GM19438 (cell line): ENCODE measurements around the gene NCOA6.
A peak's percentile ranks its signal among the peaks of the same experiment; 100 is the strongest.
"Not testable (repeated sequence)": the region's sequence is repeated elsewhere in the genome, so short reads cannot be mapped to it uniquely, and the experiment has no call there.

ENCODE experiments used
- ATAC-seq: cut with Tn5 transposase; IDR thresholded peaks from one replicate; pipeline ENCODE4 v1.9.1; 2021; ENCODE audit warnings: low read depth; ENCODE audit not compliant: unreplicated experiment

Gene NCOA6

DNA sequence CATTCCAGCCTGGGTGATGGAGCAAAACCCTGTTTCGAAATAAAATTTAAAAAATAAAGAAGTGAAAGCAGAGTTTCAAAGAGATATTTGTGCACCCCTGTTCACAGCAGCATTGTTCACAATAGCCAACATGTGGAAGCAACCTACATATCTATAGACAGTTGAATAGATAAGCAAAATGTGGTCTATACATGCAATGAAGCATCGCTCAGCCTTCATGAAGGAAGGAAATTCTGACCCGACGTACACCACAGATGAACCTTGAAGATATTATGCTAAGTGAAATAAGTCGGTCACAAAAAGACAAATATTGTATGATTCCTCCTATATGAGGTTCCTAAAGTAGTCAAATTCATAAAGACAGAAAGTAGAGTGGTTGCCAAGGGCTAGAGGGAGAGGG, 6.5 kb upstream of the NCOA6 start:
- no peak for ATAC-seq

DNA sequence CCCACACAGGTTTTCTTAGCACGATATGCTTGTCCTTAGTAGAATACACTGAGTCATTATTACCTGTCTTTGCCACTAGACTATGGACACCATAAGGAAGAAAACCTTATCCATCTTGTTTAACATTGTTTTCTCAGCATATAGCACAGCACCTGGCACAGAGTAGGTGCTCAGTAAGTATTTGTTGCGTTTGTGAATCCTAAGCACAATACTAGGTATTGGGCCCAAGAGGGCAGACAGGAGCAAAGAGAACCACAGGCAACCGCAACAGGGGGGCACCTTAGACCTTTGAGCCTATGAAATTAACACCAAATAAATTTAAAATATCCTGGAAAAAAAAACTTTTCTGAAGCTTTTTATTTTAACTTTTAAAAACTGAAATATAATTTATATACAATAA, 3.7 kb upstream of the NCOA6 start:
- no peak for ATAC-seq

DNA sequence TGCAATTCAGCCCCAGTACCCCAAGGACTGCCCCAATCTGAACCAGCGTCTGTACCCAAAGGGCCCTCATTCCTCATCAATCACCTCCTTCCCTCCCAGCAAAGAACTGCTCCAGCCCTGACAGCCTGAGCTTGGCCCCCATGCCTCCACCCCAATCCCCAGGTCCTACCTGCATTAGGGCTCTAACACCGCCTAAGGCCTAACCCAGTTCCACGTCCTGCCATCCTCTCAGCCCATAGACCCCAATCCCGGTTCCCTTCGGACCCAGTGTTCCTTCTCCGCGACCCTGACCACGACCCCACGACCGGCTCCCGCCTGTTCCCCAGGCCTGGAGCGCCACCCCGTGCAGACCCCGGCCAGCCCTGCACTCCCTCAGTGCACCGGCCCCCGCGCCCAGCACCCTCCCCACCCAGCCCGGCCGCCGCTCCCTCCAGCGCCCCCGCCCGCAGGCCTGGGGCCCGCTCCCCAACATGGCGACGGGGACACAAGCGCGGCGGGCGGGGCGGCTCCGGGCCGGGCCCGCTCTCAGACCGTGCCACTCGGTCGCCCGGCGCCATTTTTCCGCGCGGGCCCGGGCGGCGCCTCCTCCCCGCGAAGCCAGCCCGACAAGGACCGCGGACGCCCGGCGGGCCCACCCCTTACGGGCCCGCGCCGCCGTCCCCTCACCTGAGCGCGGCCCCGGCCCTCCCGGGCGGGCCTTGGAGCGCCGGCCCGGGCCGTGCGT, 483 bp downstream of the NCOA6 start:
- ATAC-seq: peak; percentile 65

DNA sequence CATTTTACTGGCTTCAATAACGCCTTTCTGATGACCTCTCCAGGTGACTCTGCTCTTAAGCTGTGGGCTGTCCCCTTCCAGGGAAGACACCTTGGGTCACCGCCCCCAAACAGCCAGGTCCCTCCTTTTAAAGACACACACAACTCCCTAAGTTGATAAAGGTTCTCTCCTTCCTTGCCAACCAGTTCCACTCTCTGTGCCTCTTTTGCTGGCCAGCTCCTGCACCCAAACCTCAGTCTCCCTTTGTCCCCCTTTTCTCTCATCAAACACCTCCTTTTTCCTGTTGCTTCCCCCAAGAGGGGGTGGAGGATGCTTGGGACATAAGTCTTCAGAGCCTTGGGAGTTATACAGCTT, 1.0 kb downstream of the NCOA6 start:
- ATAC-seq: peak; percentile 47

DNA sequence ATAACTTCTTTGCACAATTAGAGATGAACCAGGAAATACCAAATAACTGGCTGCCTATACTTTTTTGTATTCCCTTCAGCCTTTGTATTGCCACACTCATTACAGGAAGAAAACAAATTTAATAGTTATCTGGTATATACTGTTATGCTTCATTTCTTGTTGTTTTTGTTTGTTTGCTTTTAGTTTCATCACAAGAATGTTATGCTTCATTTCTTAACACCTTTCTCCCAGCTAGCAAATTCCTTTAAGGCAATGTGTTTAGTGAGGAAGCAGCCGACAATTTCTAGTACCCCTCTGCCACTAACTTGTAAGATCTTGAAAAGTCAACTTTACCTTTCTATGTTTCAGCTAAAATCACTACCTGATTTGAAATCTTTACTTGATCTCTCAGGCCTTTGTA, 1.4 kb downstream of the NCOA6 start:
- no peak for ATAC-seq

DNA sequence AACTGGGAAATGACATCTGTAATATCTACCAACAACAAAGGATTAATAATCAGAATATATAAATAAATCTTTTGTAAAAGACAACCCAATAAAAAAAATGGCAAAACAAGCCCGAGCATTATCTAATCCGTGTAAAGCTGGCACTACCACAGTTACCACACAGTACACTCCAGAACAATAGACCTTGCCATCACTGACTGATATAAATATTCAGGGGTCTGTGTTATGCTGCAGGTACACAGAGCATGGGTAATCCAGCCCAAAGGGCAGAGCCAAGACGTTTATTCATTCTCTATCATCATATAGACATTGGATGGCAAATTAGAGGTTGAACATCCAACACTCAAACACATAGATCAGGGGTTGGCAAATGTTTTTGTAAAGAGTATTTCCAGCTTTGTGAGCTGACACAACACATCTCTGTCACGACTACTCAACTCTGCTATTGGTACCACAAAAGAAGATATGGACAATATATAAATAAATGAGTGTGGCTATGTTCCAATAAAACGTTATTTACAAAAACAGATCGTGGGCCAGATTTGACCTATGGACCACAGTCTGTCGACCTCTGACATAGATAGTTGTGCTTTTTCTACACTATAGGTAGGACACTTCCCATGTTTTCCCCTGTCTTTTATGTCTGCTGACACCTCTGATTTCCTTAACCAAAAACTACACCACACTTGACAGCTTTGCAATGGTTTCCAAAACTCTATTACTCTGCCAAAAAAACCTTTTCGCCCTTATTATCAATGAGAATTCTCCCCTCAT, 4.5 kb downstream of the NCOA6 start:
- no peak for ATAC-seq

DNA sequence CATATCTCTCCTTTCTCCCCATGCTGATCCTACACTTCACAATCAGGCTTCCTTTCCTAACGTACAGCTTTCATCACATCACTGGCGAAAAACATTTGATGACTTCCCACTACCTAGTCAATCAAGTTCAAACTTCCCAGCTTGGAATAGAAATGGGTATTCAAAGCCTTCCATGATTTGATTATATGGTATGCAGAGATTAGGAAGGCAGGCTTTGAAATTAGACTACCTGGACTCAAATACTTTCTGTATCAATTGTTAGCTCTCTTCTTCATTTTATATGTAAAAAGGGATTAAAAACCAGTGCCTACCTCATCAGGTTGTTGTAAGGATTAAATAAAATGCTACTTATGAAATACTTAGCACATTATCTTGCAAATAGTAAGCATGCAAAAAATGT, 7.7 kb downstream of the NCOA6 start:
- ATAC-seq: no peak

DNA sequence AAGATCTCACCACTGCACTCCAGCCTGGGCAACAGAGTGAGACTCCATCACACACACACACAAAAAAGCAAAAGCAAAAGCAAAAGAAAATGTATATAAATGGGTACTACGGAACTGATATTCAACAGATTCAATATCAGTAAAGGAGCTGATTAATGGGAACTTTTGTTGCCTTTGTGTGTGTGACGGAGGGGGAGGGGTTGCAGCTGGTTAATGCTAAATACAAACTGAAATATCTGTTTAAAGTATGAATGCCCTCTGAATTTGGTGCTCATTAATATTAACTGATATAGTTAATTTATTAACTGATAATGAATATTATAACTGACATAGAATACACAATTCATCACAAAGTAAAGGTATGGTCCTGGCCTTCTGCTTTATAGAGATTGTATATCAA, 8.4 kb downstream of the NCOA6 start:
- ATAC-seq: no peak

DNA sequence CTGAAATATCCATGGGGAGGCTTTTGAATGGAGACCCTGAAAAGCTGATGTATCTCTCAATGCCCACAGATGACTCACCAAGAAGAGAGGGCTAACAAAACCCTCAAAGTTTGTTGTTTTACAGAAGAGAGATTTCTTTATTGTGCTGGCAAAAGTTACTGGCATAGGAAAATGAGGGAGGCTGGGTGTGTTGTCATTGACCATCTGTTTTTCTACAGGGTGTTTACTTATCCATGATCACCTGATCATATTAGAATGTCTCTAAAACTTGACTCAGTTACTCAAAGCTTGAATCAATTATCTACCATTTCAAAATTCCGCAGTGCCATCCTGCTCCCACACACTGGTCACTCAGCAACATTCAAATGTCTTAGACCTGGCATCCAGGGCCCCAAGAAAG, 9.8 kb downstream of the NCOA6 start:
- no peak for ATAC-seq

DNA sequence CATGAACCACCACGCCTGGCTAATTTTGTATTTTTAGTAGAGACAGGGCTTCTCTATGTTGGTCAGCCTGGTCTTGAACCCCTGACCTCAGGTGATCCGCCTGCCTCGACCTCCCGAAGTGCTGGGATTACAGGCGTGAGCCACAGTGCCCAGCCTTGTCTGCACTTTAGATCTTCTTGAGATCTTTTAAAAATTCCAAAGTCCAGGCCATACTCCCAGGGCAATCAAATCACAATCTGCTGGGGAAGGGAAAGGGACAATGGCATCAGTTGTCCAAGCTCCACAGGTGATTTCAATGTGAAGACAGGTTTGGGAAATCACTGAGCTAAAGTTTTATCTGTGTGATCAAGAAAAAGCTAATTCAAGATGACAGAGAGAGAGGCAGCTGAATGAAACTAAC, 16.9 kb downstream of the NCOA6 start:
- no peak for ATAC-seq

DNA sequence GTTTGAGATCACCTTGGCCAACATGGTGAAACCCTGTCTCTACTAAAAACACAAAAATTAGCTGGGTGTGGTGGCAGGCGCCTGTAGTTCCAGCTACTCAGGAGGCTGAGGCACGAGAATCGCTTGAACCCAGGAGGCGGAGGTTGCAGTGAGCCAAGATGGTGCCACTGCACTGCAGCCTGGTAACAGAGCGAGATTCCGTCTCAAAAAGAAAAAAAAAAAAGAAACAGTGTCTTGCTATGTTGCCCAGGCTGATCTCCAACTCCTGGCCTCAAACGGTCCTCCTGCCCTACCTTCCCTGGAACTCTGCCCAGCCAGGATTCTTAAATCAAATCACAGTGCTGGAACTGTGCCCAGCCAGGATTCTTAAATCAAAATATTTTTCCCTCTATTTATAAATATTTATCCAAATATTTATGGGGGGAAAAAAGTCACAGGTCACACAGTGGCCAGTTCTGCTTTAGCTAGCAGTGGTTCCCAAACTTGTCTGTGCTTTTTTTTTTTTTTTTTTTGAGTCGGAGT, 17.4 kb downstream of the NCOA6 start:
- ATAC-seq: not testable (repeated sequence)

DNA sequence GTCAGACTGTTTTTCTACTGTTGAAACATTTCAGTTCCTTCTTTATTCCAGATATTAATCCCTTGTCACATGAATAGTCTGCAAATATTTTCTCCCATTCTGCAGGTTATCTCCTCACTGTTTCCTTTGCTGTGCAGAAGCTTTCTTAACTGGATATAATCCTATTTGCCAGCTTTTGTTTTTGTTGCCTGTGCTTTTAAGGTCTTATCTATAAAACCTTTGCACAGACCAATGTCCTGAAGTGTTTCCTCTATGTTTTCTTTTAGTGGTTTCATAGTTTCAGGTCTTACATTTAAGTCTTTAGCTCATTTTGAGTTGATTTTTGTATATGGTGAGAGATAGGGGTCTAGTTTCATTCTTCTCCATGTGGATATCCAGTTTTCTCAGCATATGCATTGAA, 19.2 kb downstream of the NCOA6 start:
- ATAC-seq: no peak

DNA sequence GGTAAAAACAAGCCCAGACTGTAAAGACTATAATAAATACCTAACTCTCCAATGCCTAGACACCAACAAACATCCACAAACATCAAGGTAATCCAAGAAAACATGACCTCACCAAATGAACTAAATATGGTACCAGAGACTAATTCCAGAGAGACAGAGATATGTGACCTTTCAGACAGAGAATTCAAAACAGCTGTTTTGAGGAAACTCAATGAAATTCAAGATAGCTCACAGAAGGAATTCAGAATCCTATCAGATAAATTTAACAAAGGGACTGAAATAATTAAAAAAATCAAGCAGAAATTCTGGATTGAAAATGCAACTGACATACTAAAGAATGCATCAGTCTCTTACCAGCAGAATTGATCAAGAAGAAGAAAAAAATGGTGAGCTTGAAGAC, 26.6 kb downstream of the NCOA6 start:
- no peak for ATAC-seq

DNA sequence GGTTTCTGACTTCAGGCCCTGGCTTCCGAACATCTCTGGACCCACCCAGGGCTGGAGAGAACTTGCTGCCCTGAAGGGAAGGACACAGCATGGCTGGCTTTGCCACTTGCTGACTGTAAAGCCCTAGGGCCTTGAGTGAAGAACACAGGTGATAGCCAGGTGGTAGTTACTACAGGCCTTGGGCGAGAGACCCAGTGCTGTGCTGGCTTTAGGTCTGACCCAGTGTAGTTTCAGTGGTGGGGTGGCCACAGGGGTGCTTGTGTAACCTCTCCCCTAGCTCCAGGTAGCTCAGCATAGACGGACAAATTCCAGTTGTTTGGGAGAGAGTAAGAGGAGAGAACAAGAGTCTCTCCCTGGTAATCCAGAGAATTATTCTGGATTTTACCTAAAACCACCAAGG, 27.1 kb downstream of the NCOA6 start:
- ATAC-seq: no peak

DNA sequence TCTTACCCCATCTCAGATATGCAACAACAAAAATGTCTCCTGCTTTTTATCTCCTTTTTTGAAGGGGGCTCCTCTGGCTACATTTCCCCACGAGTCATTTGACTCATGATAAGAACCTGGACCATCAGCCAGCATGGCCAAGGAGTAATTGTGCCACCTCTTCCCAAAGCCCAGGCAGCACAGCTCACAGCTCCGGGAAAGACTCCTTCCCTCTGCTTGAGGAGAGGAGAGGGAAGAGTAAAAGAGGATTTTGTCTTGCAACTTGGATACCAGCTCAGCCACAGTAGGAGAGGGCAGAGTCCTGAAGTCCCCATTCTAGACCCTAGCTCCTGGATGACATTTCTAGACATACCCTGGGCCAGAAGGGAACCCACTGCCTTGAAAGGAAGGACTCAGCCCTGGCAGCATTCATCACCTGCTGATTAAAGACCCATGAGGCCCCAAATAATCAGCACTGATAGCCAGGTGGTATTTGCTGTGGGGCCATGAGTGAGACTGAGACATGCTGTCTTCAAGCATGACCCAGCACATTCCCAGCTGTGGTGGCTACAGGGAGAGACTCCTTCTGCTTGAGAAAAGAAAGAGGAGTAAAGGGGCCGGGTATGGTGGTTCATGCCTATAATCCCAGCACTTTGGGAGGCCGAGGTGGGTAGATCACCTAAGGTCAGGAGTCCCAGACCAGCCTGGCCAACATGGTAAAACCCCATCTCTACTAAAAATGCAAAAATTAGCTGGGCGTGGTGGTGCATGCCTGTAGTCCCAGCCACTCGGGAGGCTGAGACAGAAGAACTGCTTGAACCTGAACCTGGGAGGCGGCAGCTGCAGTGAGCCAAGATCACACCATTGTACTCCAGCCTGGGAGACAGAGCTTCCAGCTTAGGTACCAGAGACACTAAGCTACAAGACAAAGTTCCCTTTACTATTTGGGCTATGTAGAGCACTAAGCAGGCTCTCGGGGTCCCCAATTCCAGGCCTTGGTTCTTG, 28.1 kb downstream of the NCOA6 start:
- ATAC-seq: no peak

DNA sequence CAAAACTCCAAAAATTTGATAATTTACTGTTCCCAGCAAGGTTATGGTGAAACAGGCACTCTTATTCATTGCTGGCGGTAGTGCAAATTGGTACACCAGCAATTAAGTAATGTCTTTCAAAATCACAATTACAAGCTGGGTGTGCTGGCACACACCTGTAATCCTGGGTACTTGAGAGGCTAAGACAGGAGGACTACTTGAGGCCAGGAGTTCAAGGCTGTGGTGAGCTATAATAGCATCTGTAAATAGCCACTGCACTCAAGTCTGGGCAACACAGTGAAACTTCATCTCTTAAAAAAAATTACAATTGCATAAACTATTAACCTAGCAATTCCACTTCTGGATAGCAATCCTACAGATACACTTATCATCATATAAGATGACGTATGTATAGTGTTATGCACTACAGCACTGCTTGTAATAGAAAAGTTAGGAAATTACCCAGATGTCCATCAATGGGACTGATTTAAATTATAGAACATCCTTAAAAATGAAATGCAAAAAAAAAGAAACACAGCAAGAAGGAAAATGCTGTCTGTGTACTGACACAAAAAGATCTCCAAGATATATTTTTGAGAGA, 31.4 kb downstream of the NCOA6 start:
- ATAC-seq: no peak

DNA sequence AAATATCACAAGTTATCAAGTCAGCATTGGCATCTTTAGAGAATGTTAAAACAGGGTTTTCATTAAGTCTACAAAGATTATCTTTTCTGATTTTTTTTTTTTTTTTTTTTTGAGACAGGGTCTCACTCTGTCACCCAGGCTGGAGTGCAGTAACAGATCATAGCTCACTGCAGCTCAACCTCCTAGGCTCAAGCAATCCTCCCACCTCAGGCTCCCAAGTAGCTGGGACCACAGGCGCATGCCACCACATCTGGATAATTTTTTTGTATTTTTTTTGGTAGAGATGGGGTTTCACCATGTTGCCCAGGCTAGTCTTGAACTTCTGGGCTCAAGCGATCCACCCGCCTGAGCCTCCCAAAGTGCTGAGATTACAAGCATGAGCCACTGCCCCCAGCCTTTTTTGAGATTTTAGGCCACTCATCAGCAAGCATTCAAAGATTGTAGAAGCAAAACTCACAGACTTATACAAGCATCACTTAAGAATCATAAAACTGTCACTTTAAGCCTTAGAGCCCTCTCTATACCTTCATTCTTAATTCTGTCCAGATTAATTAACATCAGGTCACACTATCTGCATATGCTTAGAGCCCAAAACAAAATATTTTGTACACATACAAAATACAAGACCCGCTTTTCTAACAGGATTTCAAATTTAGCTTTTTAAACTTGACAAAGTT, 32.6 kb downstream of the NCOA6 start:
- no peak for ATAC-seq

DNA sequence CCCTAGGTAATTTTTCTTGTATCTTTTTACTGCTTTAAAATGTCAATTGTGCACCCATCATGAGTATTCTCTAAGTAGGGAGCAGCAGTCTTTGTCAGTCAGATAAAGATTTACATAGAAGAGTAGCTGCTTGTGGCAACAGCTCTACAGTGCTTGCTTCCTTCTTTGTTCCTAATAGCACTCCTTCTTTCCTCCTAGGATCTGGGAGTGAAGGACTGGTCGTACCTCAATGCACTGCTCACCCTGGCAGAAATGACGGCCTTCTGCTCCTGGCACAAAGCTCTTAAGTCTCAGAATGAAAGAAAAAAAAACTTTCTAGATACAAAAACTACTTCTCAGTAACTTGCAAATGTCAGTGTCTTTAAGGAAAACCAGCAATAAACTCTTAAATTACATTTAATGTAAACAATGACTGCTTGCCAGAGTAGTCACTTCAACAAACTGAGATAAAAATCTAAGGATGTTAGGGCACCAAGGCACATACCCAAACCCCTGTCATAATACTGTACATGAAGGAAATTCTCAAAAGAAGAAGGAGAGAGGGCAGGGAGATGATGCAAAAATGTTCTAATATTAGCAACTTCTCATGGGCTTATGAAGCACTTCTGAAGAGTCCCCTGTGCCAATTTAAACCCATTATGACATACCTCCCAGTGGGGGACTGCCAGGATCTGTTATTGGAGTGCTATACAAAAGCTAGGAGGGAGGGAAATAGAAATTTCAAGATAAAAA, 34.0 kb downstream of the NCOA6 start:
- ATAC-seq: no peak

DNA sequence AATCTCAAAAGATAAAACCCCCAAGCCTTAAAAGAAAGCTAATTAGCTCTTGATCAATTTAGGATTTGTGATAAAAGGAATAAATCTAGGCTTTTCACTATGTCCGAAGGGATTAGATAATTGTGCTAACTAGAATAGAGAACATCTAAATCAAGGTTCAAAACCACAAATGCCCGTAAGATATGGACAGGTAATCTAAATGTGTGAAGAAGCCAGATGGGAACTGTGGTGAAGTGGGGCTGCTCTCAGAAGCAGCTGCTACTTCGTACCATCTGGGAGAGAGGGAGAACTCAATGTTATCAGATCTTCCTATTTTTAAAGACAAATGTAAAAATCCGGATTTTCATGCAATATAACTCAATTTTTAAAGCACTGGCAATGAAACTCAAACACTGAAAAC, 44.2 kb downstream of the NCOA6 start:
- ATAC-seq: no peak
